OCI-LY1 (cell line): ENCODE data around the gene SLC12A6.

Experiments used
- H2AFZ ChIP-seq: fragments of 200-600 bp; sonication (generic), shearing (Covaris generic); 2 replicates; pipeline ENCODE4 v1.6.0; 2014; ENCODE audit warnings: antibody characterized with exemption, mild to moderate bottlenecking, low read length
- H3F3A ChIP-seq: fragments of 200-600 bp; sonication (generic), shearing (Covaris generic); 2 replicates; pipeline ENCODE4 v1.6.0; 2014; ENCODE audit warnings: mild to moderate bottlenecking, antibody characterized with exemption, low read length, moderate library complexity; ENCODE audit not compliant: insufficient read depth
- H3K27ac ChIP-seq: fragments of 200-600 bp; sonication (generic); 2 replicates; pipeline ENCODE4 v1.5.1; 2014; ENCODE audit warnings: low read length, mixed run types, mild to moderate bottlenecking, low read depth; ENCODE audit not compliant: poor library complexity, severe bottlenecking
- H3K27me3 ChIP-seq: fragments of 200-600 bp; sonication (generic); 2 replicates; pipeline ENCODE4 v1.6.0; 2014; ENCODE audit warnings: antibody characterized with exemption, mild to moderate bottlenecking, low read length, moderate library complexity; ENCODE audit not compliant: insufficient read depth
- H3K36me3 ChIP-seq: fragments of 200-600 bp; sonication (generic); 2 replicates; pipeline ENCODE4 v1.6.1; 2014; ENCODE audit warnings: mild to moderate bottlenecking, antibody characterized with exemption, low read length, moderate library complexity, mixed read lengths; ENCODE audit not compliant: insufficient read depth
- H3K4me1 ChIP-seq: fragments of 200-600 bp; sonication (generic); 2 replicates; pipeline ENCODE4 v1.5.1; 2014; ENCODE audit warnings: mild to moderate bottlenecking, low read length, moderate library complexity; ENCODE audit not compliant: insufficient read depth, severe bottlenecking
- H3K4me2 ChIP-seq: fragments of 200-600 bp; sonication (generic), shearing (Covaris generic); 2 replicates; pipeline ENCODE4 v1.6.1; 2014; ENCODE audit warnings: low read length
- H3K4me3 ChIP-seq: fragments of 200-600 bp; sonication (generic); 2 replicates; pipeline ENCODE4 v1.5.1; 2014; ENCODE audit warnings: low read length, low read depth, mild to moderate bottlenecking, mixed read lengths; ENCODE audit not compliant: poor library complexity, severe bottlenecking
- H3K79me2 ChIP-seq: fragments of 200-600 bp; shearing (Covaris generic); 2 replicates; pipeline ENCODE4 v1.6.1; 2016; ENCODE audit warnings: mixed run types, low read length, mixed read lengths; ENCODE audit not compliant: insufficient read depth
- H3K9ac ChIP-seq: fragments of 200-600 bp; sonication (generic), shearing (Covaris generic); 2 replicates; pipeline ENCODE4 v1.6.1; 2014; ENCODE audit warnings: mild to moderate bottlenecking, low read length, mixed read lengths
- H3K9me2 ChIP-seq: fragments of 200-600 bp; sonication (generic), shearing (Covaris generic); 2 replicates; pipeline ENCODE4 v1.6.1; 2014; ENCODE audit warnings: low read depth, mild to moderate bottlenecking, low read length, mixed read lengths
- H3K9me3 ChIP-seq: fragments of 200-600 bp; shearing (Covaris generic); 2 replicates; pipeline ENCODE4 v1.6.1; 2014; ENCODE audit warnings: low read length, mixed read lengths
- H4K20me1 ChIP-seq: fragments of 200-600 bp; sonication (generic), shearing (Covaris generic); 2 replicates; pipeline ENCODE4 v1.6.0; 2016; ENCODE audit warnings: mild to moderate bottlenecking, low read length; ENCODE audit not compliant: insufficient read depth
- EZH2 ChIP-seq: fragments of 200-600 bp; sonication (generic), shearing (Covaris generic); IDR thresholded peaks from 2 replicates; pipeline ENCODE4 v1.8.0; 2017; ENCODE audit warnings: borderline replicate concordance, mixed run types, mild to moderate bottlenecking, antibody characterized with exemption, low read length, moderate library complexity, mixed read lengths
- TF ChIP-seq, protein P1 (sequence below): fragments of 200-600 bp; sonication (generic), shearing (Covaris generic); IDR thresholded peaks from 2 replicates; pipeline ENCODE4 v1.5.1; 2017; ENCODE audit warnings: mild to moderate bottlenecking, antibody characterized with exemption, low read length, moderate library complexity, mixed read lengths

The SLC12A6 gene

DNA sequence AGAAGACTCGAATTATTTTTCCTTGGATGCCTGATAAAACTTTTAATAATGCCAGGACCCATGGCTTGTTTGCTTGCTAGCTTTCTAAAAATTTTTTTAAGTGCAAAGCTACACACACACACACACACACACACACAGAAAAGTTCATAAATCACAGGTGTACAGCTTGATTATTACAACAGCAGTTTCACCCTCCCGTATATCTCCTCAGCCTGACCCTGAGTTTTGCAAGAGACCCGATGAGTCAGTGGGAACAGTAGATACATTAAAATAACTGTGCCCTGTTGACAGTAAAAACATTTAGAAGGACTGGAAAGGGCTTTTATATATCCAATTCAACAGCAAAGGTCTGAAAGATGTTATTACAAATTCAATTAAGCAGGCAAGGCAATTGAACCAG is 66.1 kb downstream of the SLC12A6 start:
- H3K27me3 ChIP-seq = no peaks in the 10 kb centered on the region
- no peak overlapping the region for H3K4me2 ChIP-seq
- no peak overlapping the region for H3K27ac ChIP-seq
- no peaks in the 10 kb centered on the region for H3K79me2 ChIP-seq
- no peaks in the 10 kb centered on the region for H3K36me3 ChIP-seq
- H4K20me1 ChIP-seq = no peaks in the 10 kb centered on the region
- H3K9me3 ChIP-seq = no peaks in the 10 kb centered on the region
- no peak overlapping the region for H3K9ac ChIP-seq
- H2AFZ ChIP-seq = no peak overlapping the region
- no peak for TF ChIP-seq EZH2
- TF ChIP-seq, protein P1, sequence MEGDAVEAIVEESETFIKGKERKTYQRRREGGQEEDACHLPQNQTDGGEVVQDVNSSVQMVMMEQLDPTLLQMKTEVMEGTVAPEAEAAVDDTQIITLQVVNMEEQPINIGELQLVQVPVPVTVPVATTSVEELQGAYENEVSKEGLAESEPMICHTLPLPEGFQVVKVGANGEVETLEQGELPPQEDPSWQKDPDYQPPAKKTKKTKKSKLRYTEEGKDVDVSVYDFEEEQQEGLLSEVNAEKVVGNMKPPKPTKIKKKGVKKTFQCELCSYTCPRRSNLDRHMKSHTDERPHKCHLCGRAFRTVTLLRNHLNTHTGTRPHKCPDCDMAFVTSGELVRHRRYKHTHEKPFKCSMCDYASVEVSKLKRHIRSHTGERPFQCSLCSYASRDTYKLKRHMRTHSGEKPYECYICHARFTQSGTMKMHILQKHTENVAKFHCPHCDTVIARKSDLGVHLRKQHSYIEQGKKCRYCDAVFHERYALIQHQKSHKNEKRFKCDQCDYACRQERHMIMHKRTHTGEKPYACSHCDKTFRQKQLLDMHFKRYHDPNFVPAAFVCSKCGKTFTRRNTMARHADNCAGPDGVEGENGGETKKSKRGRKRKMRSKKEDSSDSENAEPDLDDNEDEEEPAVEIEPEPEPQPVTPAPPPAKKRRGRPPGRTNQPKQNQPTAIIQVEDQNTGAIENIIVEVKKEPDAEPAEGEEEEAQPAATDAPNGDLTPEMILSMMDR = no peak
- H3K4me1 ChIP-seq = no peaks in the 10 kb centered on the region
- no peaks in the 10 kb centered on the region for H3F3A ChIP-seq
- no peak overlapping the region for H3K4me3 ChIP-seq
- no peaks in the 10 kb centered on the region for H3K9me2 ChIP-seq

DNA sequence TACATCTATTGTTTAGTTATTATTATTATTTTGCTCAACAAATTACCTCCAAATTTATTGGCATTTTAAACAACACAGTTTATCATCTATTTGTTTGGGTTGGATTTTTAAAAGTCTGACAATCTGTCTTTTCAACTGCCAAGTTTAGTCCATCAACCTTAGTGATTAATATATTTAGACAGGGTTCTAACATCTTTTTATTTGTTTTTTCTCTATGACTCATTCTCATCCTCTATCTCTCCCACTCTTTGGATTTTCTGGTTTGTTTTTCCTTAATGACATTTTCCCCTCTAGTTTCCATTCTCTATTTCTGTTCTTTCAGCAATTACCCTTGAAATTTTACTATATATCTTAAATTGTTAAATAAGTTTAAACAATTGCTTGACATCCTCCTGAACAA is 70.8 kb downstream of the SLC12A6 start:
- Histone ChIP-seq H3K4me3 (no peak overlapping the region), H3K9me2 (no peaks in the 10 kb centered on the region), H3K4me2 (no peak overlapping the region), H3K36me3 (no peaks in the 10 kb centered on the region), H3K9ac (no peak overlapping the region), H3K27me3 (no peaks in the 10 kb centered on the region), H3F3A (no peaks in the 10 kb centered on the region), H2AFZ (no peak overlapping the region), H3K9me3 (no peaks in the 10 kb centered on the region), H4K20me1 (no peaks in the 10 kb centered on the region), H3K4me1 (no peaks in the 10 kb centered on the region), H3K79me2 (no peaks in the 10 kb centered on the region), H3K27ac (no peak overlapping the region)
- TF ChIP-seq, protein P1 = no peak
- TF ChIP-seq EZH2 = no peak

DNA sequence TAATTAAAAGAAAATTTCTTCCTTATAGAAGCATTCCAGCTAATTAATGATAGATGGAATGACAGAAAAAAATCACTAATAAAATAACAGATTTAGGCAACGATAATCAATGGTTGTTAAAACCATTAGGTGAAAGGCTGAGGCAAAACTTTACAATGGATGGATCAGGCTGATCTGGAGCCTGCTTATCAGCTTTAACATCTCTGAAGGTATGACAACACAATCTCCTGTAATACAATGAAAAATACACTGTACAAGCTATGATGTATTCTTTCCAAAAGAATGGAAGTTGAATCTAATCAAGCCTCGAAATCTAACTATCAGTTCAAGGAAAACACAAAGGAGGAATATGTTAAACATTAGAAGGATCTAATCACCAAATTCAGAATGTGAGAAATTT is 73.5 kb downstream of the SLC12A6 start:
- TF ChIP-seq, protein P1 = no peak
- TF ChIP-seq EZH2 = no peak
- Histone ChIP-seq H3K9ac (no peak overlapping the region), H3K4me1 (no peaks in the 10 kb centered on the region), H3K9me2 (no peaks in the 10 kb centered on the region), H3K27me3 (no peaks in the 10 kb centered on the region), H2AFZ (no peak overlapping the region), H3K36me3 (no peaks in the 10 kb centered on the region), H3K9me3 (no peaks in the 10 kb centered on the region), H4K20me1 (no peaks in the 10 kb centered on the region), H3K4me3 (no peak overlapping the region), H3K4me2 (no peak overlapping the region), H3K79me2 (no peaks in the 10 kb centered on the region), H3K27ac (no peak overlapping the region), H3F3A (no peaks in the 10 kb centered on the region)
